Ovary (tissue), 3 donors: Measurements from ENCODE around the gene MTUS2.

Experiments
- CTCF ChIP-seq, 3 donors: fragments of 450-650 bp in 2 of 3; fragments of 200-600 bp in 1 of 3; IDR thresholded peaks; one replicate each; pipeline versions ENCODE4 v1.5.1 to v1.8.0; 2016 to 2022; ENCODE audit warnings: antibody characterized with exemption in 3 of 3, mild to moderate bottlenecking in 1 of 3
- POLR2A ChIP-seq: fragments of 450-650 bp; IDR thresholded peaks from one replicate; pipeline ENCODE4 v1.6.1; 2017; ENCODE audit warnings: antibody characterized with exemption, mild to moderate bottlenecking, moderate library complexity
- donor health status: DM: no; HTN: no; CAD: no.

GRCh38 chr13:29427937-29428309 is 607.8 kb downstream of the MTUS2 start:
- TF ChIP-seq CTCF (IDR thresholded peaks at IDR 0.05): no peak
- TF ChIP-seq POLR2A: no peak
